Activated CD4-positive, CD25-positive, alpha-beta regulatory T cell (primary cell): Measurements from ENCODE around the gene STK39.

Experiments
- DNase-seq, 4 experiments: peaks; one replicate each; lab custom pipeline; 2025; lab: John Stamatoyannopoulos, UW

The STK39 gene

GRCh38 chr2:168208652-168209051 is 38.7 kb downstream of the STK39 start:
- DNase-seq: no peak

- DNase-seq: no peak
Measured at GRCh38 chr2:168207851-168208250, 39.5 kb downstream of the STK39 start.

- no peak for DNase-seq
Measured at GRCh38 chr2:168203762-168204693, 43.4 kb downstream of the STK39 start.

GRCh38 chr2:168201584-168202116 is 45.7 kb downstream of the STK39 start:
- DNase-seq: no peak

GRCh38 chr2:168200930-168201583 is 46.3 kb downstream of the STK39 start:
- no peak for DNase-seq

GRCh38 chr2:168198476-168199207 is 48.8 kb downstream of the STK39 start:
- DNase-seq: no peak

GRCh38 chr2:168196764-168197180 is 50.6 kb downstream of the STK39 start:
- DNase-seq: no peak

- DNase-seq: no peak
Measured at GRCh38 chr2:168194784-168195522, 52.4 kb downstream of the STK39 start.

- DNase-seq: peak in 2 of 4 experiments; percentile 1 to 10
Measured at GRCh38 chr2:168192839-168193616, 54.4 kb downstream of the STK39 start.

- DNase-seq: no peak
Measured at GRCh38 chr2:168191955-168192785, 55.2 kb downstream of the STK39 start.

GRCh38 chr2:168190590-168191336 is 56.6 kb downstream of the STK39 start:
- no peak for DNase-seq

GRCh38 chr2:168189835-168190569 is 57.4 kb downstream of the STK39 start:
- no peak for DNase-seq

GRCh38 chr2:168188002-168188401 is 59.4 kb downstream of the STK39 start:
- DNase-seq: no peak

- no peak for DNase-seq
Measured at GRCh38 chr2:168186452-168186851, 60.9 kb downstream of the STK39 start.

- DNase-seq: no peak
Measured at GRCh38 chr2:168185583-168186274, 61.7 kb downstream of the STK39 start.

GRCh38 chr2:168184681-168185513 is 62.5 kb downstream of the STK39 start:
- DNase-seq: no peak
